ENCODE results near the gene RAB4A. TPM values are rescaled to one million over a fixed set of nuclear protein-coding genes. Genes with fewer than 3 reads are reported as not detected.

RAB4A gene
- total and polyA plus RNA-seq, 9 of the 15 experiments (the other 6 are each of a cell fraction or from before 2014, with no cell fraction given): 8.3 to 61.0 (median 26.7) TPM

GRCh38 chr1:229342656-229343569, 72.0 kb downstream of the RAB4A start, which contains the start of gene CCSAP (continued):
- TF ChIP-seq CEBPZ (IDR thresholded peaks at IDR 0.05; ENCODE audit: borderline replicate concordance, low read depth, low read length) (no peak), BCLAF1 (IDR thresholded peaks at IDR 0.05; ENCODE audit: borderline replicate concordance in 1 of 2, control insufficient read depth in 1 of 2, low read depth in 2 of 2, low read length in 1 of 2) (no peak), ZBTB26 (CRISPR knock-in tag; IDR thresholded peaks at IDR 0.05) (no peak), U2AF2 (optimal IDR thresholded peaks at IDR 0.05; ENCODE audit: low read depth, low read length) (no peak), SAP30 (IDR thresholded peaks at IDR 0.05; ENCODE audit: borderline replicate concordance, insufficient read depth, low read depth, low read length, poor library complexity, severe bottlenecking) (peak; percentile 27), HMGN3 (IDR thresholded peaks at IDR 0.05; ENCODE audit: borderline replicate concordance, extremely low read depth, insufficient read length, low read depth, low read length) (peak; percentile 87), ZFP30 (CRISPR knock-in tag; IDR thresholded peaks at IDR 0.05; ENCODE audit: borderline replicate concordance) (no peak)
